Activated B cell treated with CpG ODN at 0.5 μM for 24 hours (primary cell): ENCODE results near the gene SNRNP27. TPM values are rescaled to one million over a fixed set of nuclear protein-coding genes. Genes with fewer than 3 reads are reported as not detected.

ENCODE experiments used
- ATAC-seq: fragments of 200-7000 bp; cut with Tn5 transposase; one replicate; pipeline ENCODE4 v1.10.0; 2021; ENCODE audit warnings: low read depth, mild to moderate bottlenecking, moderate library complexity
- CTCF ChIA-PET: fragments of 350-600 bp; sonication (Branson Sonifier 250); formaldehyde crosslinking; loops from one replicate; lab custom pipeline; 2021; ENCODE audit warnings: antibody characterized with exemption; lab: Charles Lee
- POLR2A ChIA-PET: fragments of 350-600 bp; sonication (Branson Sonifier 250); formaldehyde crosslinking; loops from one replicate; lab custom pipeline; 2021; ENCODE audit warnings: antibody characterized with exemption; lab: Charles Lee
- DNase-seq: peaks from one replicate; pipeline ENCODE4 v3.0.0; 2022
- H3K27ac Mint-ChIP-seq: one replicate; pipeline ENCODE4 v1.8.0; 2020; ENCODE audit warnings: mixed read lengths
- H3K27me3 Mint-ChIP-seq: one replicate; pipeline ENCODE4 v1.8.0; 2021; ENCODE audit warnings: mixed read lengths
- H3K36me3 Mint-ChIP-seq: one replicate; pipeline ENCODE4 v1.8.0; 2021; ENCODE audit warnings: low read depth, mixed read lengths
- H3K4me1 Mint-ChIP-seq: one replicate; pipeline ENCODE4 v1.8.0; 2021; ENCODE audit warnings: mixed read lengths
- H3K4me3 Mint-ChIP-seq: one replicate; pipeline ENCODE4 v1.8.0; 2020; ENCODE audit warnings: mild to moderate bottlenecking, mixed read lengths
- H3K9me3 Mint-ChIP-seq: one replicate; pipeline ENCODE4 v1.8.0; 2020; ENCODE audit warnings: mixed read lengths
- intact Hi-C: fragments of 100-400 bp; cut with micrococcal nuclease; formaldehyde crosslinking; loops from one replicate; pipeline ENCODE4 v1.15.1; 2024
- total RNA-seq: library from RNA; stranded (reverse); gene quantifications from 2 replicates; pipeline ENCODE4 v1.2.3, GENCODE V29; 2022
- TF ChIP-seq, protein P1 (sequence below): fragments of 200-600 bp; IDR thresholded peaks from one replicate; pipeline ENCODE4 v1.8.0; 2022; ENCODE audit warnings: antibody characterized with exemption, mild to moderate bottlenecking

Gene SNRNP27
- total RNA-seq, 1 donor from 2014 or later = 49.1 TPM

DNA sequence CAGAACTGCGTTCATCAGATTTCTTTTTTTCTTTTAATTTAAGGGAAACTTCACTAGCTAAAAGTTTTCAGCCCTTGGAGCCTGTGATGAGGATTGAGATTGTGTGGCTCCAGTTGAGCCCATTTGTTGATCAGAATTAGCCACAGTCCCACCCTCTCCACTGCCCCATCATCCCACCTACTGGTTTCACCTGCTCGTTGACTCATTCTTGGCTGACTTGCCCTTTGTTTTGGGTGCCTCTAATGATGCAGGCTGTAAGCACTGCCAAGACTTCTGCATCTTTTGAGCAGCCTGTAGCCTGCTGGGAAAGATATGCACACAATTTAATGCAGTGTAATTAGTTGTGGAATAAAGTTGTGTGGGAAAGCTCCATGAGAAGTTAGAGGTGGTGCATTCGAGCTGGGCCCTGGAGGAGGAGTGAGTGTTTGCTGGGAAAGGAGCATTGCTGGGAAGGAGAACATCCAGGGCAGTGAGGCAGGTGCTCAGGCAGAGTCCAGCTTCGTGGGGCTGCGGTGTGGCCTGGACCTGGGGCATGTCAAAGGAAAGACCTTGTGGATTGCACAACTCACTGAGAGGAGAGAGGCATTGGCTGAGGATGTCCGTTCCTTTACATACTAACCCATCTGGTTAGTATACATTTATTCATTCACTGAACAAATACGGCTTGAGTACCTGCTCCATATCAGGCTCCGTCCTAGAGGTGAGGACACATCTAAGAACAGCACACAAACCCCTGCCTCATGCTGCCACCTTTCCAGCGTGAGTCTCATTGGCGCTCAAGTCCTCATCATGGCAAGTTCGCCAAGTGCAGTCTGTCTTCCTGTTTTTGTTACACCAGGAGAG lies 49.5 kb downstream of the SNRNP27 start:
- POLR2A ChIA-PET = interaction anchor here (0.6 kb wide), 1 partner anchor 52 kb away, joined by 5 read pairs; no protein-coding TSS in a partner anchor
- CTCF ChIA-PET = no interaction called here
- Mint-ChIP-seq H3K27me3 (peaks cover 2% of the 10 kb centered on the region), H3K27ac (no peak overlapping the region), H3K9me3 (no peaks in the 10 kb centered on the region), H3K4me3 (no peak overlapping the region), H3K4me1 (peaks cover 7% of the 10 kb centered on the region), H3K36me3 (peaks cover 50% of the 10 kb centered on the region)
- ATAC-seq = no peak
- intact Hi-C loops = no loop called here
- DNase-seq = no peak
- TF ChIP-seq, protein P1, sequence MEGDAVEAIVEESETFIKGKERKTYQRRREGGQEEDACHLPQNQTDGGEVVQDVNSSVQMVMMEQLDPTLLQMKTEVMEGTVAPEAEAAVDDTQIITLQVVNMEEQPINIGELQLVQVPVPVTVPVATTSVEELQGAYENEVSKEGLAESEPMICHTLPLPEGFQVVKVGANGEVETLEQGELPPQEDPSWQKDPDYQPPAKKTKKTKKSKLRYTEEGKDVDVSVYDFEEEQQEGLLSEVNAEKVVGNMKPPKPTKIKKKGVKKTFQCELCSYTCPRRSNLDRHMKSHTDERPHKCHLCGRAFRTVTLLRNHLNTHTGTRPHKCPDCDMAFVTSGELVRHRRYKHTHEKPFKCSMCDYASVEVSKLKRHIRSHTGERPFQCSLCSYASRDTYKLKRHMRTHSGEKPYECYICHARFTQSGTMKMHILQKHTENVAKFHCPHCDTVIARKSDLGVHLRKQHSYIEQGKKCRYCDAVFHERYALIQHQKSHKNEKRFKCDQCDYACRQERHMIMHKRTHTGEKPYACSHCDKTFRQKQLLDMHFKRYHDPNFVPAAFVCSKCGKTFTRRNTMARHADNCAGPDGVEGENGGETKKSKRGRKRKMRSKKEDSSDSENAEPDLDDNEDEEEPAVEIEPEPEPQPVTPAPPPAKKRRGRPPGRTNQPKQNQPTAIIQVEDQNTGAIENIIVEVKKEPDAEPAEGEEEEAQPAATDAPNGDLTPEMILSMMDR = no peak

DNA sequence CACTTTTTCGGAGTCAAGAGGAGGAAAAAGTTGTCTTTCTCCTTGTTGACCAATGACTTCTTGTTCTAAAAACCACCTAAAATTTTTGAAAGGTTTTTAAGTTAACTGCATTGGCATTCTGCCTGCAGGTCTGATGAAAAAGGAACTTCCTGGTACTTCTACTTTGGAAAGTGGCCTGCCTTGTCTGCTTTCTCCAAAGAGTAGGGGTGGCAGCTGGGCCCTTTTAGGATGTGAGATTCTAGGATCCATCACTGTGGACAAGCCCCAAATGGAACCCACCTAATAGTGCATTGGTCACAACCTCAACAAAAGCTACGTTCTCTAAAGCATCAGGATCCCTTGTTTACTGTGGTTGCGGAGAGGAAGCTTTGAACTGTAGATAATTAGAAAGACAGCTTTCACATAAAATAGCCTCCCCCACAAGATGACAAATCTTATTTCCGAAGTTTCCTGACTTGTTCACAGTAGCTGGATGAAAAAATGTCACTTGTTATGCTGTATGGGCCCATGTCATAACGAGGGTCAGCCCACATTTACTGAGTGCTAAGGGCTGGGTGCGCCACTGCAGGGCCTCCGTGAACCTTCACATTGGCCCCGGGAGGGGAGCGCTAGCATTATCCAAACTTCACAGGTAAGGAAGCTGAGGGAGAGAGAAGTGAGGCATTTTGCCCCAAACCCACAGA lies 50.2 kb downstream of the SNRNP27 start:
- no peaks in the 10 kb centered on the region for H3K9me3 Mint-ChIP-seq
- peaks cover 7% of the 10 kb centered on the region for H3K4me1 Mint-ChIP-seq
- no peak overlapping the region for H3K4me3 Mint-ChIP-seq
- H3K36me3 Mint-ChIP-seq = peaks cover 42% of the 10 kb centered on the region
- peaks cover 2% of the 10 kb centered on the region for H3K27me3 Mint-ChIP-seq
- intact Hi-C loops = no loop called here
- no peak overlapping the region for H3K27ac Mint-ChIP-seq
- POLR2A ChIA-PET = interaction anchor here (0.6 kb wide), 1 partner anchor 51 kb away, joined by 5 read pairs; no protein-coding TSS in a partner anchor
- TF ChIP-seq, protein P1 = no peak
- DNase-seq = no peak
- CTCF ChIA-PET = no interaction called here
- ATAC-seq = no peak

DNA sequence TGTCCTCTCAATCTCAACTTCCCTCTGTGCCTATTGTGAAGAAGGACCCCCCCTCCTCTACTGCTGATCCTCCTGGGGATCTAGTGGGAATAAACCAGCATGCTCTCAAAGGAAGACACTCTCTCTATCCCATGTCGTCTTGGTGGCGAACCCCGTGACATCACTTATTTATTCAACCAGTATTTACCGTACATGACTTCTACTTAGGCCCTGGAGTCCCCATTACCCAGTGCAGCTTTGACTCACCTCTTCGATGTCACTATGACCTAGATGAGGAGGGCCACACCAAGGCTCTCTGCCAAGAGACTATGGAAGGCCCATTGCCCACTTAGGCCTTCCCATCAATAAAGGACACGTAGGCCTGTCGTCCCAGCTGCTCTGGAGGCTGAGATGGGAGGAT lies 51.0 kb downstream of the SNRNP27 start:
- POLR2A ChIA-PET = no interaction called here

DNA sequence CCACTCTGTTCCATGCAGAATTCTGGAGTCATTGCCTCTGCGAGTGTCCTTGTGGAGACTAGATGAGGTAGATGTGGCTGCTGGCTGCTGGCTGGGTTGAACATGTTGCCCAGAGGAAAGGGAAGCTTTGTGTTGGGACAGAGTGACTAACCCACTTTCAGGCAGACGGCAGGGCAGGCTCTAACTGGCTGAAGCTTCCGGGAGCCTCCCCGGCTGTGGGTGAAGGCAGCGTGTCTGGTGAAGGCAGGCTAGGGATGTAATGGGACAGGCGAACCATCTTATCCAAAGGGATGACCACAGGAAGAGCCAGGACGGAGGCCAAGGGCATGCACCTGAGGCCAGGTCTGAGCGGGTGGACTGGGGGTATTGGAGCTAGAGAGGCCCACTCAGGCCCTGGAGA lies 51.7 kb downstream of the SNRNP27 start:
- ATAC-seq (no peak), DNase-seq (no peak)
- Mint-ChIP-seq H3K4me3 (no peak overlapping the region), H3K9me3 (no peaks in the 10 kb centered on the region), H3K4me1 (peaks cover 7% of the 10 kb centered on the region), H3K27ac (no peak overlapping the region), H3K36me3 (peaks cover 28% of the 10 kb centered on the region), H3K27me3 (peaks cover 2% of the 10 kb centered on the region)
- intact Hi-C loops = no loop called here
- TF ChIP-seq, protein P1 = no peak
- ChIA-PET CTCF (no interaction called here), POLR2A (no interaction called here)

More for the DNA sequence above, 51.0 kb downstream of the SNRNP27 start:
- H3K9me3 Mint-ChIP-seq = no peaks in the 10 kb centered on the region
- TF ChIP-seq, protein P1 = no peak
- H3K27ac Mint-ChIP-seq = no peak overlapping the region
- CTCF ChIA-PET = no interaction called here
- no peak for DNase-seq
- peaks cover 2% of the 10 kb centered on the region for H3K27me3 Mint-ChIP-seq
- H3K4me1 Mint-ChIP-seq = peaks cover 7% of the 10 kb centered on the region
- ATAC-seq = no peak
- peaks cover 35% of the 10 kb centered on the region for H3K36me3 Mint-ChIP-seq
- no peak overlapping the region for H3K4me3 Mint-ChIP-seq
- intact Hi-C loops = no loop called here

DNA sequence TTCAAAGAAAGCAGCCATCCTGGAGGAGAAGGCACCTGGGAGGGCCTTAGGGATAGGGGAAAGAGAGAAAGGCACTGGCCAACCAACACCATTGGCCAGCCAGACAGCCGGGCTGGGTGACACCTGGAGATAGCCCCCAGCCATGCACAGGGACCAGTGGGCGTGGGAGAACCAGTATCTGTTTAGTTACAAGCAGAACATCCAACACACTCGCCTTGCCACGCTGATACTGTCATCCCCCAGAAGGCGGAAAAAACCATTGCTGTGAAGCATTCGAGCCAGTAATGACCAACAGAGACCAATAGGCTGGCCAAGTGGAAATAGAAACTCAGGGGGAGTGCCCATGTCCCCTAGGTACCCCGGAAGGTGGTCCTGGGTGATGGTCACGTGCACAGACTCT lies 52.2 kb downstream of the SNRNP27 start:
- no peak overlapping the region for H3K4me3 Mint-ChIP-seq
- intact Hi-C loops = no loop called here

More for the DNA sequence above, 52.2 kb downstream of the SNRNP27 start:
- TF ChIP-seq, protein P1 = no peak
- H3K27me3 Mint-ChIP-seq = peaks cover 2% of the 10 kb centered on the region
- peaks cover 24% of the 10 kb centered on the region for H3K36me3 Mint-ChIP-seq
- H3K27ac Mint-ChIP-seq = no peak overlapping the region
- H3K9me3 Mint-ChIP-seq = no peaks in the 10 kb centered on the region
- ATAC-seq = no peak
- H3K4me1 Mint-ChIP-seq = peaks cover 7% of the 10 kb centered on the region
- CTCF ChIA-PET = no interaction called here
- no peak for DNase-seq
- POLR2A ChIA-PET = interaction anchor here (0.6 kb wide), 1 partner anchor 1120 kb away, joined by 5 read pairs; no protein-coding TSS in a partner anchor
